GM19438 (cell line): ENCODE results near the gene ARHGEF19.
"Not testable (repeated sequence)": the region's sequence is repeated elsewhere in the genome, so short reads cannot be mapped to it uniquely, and the experiment has no call there.

Source experiments
- ATAC-seq: cut with Tn5 transposase; IDR thresholded peaks from one replicate; pipeline ENCODE4 v1.9.1; 2021; ENCODE audit warnings: low read depth; ENCODE audit not compliant: unreplicated experiment

The ARHGEF19 gene

GRCh38 chr1:16168622-16169360 is 43.7 kb downstream of the ARHGEF19 start:
- no peak for ATAC-seq

- ATAC-seq = not testable (repeated sequence)
Measured at GRCh38 chr1:16168144-16168495, 44.3 kb downstream of the ARHGEF19 start.

- no peak for ATAC-seq
Measured at GRCh38 chr1:16167331-16168143, 44.9 kb downstream of the ARHGEF19 start.

DNA sequence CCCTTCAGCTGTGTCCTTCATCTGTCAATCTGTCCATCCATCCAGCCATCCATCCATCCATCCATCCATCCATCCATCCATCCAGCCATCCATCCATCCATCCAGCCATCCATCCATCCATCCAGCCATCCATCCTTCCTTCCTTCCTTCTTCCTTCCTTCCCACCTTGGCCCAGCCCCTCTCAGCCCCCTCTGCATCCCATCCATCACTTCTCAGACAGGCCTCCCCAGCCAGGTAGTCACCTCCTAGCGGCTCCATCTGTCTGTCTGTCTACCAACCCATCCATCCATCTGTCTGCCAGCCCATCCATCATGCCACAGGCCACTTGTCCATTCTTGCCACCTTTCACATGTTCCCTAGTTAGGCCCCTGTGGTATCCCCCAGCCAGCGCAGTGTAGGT is 46.3 kb downstream of the ARHGEF19 start:
- ATAC-seq = no peak

DNA sequence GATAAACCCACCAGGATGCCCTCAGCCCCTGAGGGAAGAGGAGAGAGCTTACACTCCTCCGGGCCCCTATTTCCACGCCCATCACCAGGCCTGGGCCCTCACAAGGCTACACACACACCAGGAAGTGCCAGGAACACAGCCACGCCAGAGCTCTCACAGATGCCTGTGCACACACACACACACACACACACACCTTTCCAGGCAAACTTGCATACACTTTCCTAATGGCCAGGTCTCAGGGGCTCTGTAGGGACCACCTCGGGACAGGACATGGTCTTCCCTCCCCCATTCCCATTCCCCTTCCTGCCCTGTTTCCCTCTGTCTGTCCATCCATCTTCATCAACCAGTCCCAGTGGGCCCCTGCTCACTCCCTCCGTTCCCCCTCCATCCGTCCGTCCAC is 46.9 kb downstream of the ARHGEF19 start:
- ATAC-seq = no peak

GRCh38 chr1:16165073-16165364 is 47.4 kb downstream of the ARHGEF19 start:
- no peak for ATAC-seq

- ATAC-seq = no peak
Measured at GRCh38 chr1:16164213-16165072, 48.0 kb downstream of the ARHGEF19 start.

DNA sequence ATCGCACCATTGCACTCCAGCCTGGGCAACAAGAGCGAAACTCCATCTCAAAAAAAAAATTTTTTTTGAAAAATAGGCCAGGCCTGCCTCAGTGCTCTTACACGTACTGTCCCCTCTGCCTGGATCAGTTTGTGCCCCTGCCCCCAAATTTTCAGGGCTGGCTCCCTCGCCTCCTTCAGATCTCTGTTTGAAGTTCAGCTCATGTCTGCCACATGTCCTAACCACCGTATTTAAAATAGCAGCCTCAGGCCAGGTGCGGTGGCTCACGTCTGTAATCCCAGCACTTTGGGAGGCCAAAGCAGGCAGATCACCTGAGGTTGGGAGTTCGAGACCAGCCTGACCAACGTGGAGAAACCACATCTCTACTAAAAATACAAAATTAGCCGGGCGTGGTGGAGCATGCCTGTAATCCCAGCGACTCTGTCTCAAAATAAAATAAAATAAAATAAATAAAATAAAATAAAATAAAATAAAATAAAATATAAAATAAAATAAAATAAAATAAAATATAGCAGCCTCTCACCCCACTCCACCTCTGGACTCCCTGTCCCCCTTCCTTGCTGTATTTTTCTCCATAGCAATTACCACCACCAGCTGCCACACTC is 48.7 kb downstream of the ARHGEF19 start:
- ATAC-seq = not testable (repeated sequence)

- ATAC-seq = no peak
Measured at GRCh38 chr1:16162163-16162822, 50.2 kb downstream of the ARHGEF19 start.

DNA sequence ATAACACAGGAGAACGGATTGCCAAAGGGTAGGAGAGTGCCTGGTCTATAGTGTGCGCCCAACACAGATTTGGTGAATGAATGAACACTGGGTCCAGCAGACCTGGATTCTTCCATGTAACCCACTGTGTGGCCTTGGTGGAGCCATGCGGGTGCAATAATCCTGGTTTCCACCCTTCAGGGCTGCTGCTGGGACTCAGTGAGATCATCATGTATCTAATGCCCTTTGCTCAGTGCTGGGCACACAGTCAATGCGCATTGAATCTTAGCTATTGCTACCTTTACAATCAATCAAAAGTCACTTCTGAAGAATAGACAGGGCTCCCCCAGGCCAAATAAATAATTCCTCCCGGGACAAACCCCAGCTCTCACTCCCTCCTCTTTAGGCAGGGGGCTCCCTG is 50.7 kb downstream of the ARHGEF19 start:
- ATAC-seq = no peak

GRCh38 chr1:16158993-16159831 is 53.2 kb downstream of the ARHGEF19 start:
- ATAC-seq = no peak

DNA sequence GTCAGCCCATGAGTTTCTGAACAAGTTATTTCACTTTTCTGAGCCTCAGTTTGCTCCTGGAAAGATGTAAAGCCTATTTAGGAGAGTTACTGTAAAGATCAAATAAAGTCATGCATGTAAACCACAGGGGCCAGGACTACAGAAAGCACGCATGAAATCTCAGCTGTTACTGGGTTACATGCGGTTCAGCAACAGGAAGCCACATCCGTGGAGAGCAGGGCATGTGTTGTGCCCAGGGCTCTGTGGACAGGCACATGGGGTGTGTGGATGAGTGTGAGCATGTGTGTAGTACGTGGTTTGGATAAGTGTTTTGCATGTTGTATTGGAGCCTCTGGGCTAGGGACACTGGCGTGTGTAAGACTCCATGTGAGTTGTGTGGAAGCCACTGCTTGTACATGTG is 54.4 kb downstream of the ARHGEF19 start:
- no peak for ATAC-seq

- no peak for ATAC-seq
Measured at GRCh38 chr1:16156848-16157495, 55.5 kb downstream of the ARHGEF19 start.

- ATAC-seq = no peak
Measured at GRCh38 chr1:16155537-16156410, 56.7 kb downstream of the ARHGEF19 start, which contains the start of gene EPHA2. EPHA2 (minus strand) TSS chr1:16156069; CDS start chr1:16155932, 137 bp downstream.

DNA sequence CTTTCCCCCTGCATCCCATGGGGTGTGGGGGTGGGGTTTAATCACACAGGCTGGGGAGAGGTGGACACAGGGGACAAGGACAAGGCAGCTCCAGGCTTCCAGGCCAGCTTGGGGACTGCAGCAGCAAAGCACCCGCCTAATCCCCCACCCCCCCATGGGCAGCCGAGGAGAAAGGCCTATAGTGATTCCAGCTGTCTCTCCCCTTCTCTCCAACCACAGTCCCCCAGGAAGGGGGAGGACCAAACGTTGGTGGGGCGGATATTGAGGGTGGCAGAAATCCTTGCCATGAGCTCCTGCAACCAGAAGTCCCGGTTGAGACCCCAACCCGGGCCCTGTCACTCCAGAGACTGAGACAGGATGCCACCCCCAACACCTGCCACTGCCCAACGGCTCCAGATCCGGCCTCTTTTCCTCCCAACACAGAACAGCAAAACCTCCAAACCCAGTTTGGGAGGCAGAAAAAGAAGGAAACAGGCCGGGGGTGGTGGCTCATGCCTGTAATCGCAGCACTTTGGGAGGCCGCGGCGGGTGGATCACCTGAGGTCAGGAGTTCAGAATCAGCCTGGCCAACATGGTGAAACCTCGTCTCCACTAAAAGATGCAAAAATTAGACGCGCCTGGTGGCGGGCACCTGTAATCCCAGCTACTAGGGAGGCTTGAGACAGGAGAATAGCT is 58.3 kb downstream of the ARHGEF19 start:
- no peak for ATAC-seq

GRCh38 chr1:16153096-16153998 is 59.1 kb downstream of the ARHGEF19 start:
- ATAC-seq = no peak
